ENCODE data around the gene PLCB4. TPM values are rescaled to one million over a fixed set of nuclear protein-coding genes. Genes with fewer than 3 reads are reported as not detected.

Gene PLCB4
- total RNA-seq, result 0.12 and 0.29 TPM in 2 replicates

GRCh38 chr20:9068841-9069663 lies at the start of gene PLCB4:
PLCB4 (plus strand) TSS chr20:9069087; CDS start chr20:9307815, 238,728 bp downstream.

GRCh38 chr20:9514461-9515213 lies 445.8 kb downstream of the PLCB4 start, which contains the start of gene LAMP5:
LAMP5 (plus strand) TSS chr20:9514590; CDS start chr20:9514853, 263 bp downstream.

